ENCODE measurements around the gene CITED2. TPM values are rescaled to one million over a fixed set of nuclear protein-coding genes. Genes with fewer than 3 reads are reported as not detected.

CITED2 gene
- total RNA-seq, 1 experiment from 2014 or later: 110 TPM

DNA sequence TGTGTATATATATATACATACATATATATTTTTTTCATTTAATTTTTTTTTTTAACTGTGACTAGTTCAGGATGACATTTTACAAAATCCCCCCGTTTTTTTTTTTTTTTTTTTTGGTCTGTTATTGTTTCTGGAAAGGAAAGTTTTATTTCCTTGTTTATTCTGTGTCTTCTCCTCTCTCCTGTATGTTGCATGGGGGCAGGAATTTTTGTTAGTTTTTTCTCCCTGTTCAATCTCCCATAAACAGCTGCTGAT, 50.2 kb downstream of the CITED2 start:
- H2BK20ac ChIP-seq (ENCODE audit: low read depth, low read length, poor library complexity, severe bottlenecking): no peak overlapping the region
- no peaks in the 10 kb centered on the region for H3K27me3 ChIP-seq (ENCODE audit: insufficient read depth, low read length)
- peak overlapping the region; percentile 76 for H2BK120ac ChIP-seq (ENCODE audit: low read depth, low read length, poor library complexity, severe bottlenecking)
- H3K27me3 Mint-ChIP-seq (ENCODE audit: low read depth): no peaks in the 10 kb centered on the region
- peaks cover 6 to 9% of the 10 kb centered on the region in 2 experiments for H3K4me1 Mint-ChIP-seq
- no peak overlapping the region for H3T11ph ChIP-seq (ENCODE audit: low read length)
- no peaks in the 10 kb centered on the region for H4K20me1 ChIP-seq (ENCODE audit: control insufficient read depth, insufficient read depth, insufficient read length)
- no peak overlapping the region for H2BK5ac ChIP-seq (ENCODE audit: insufficient read length, low read length)
- H3K4me3 Mint-ChIP-seq: no peak overlapping the region
- H3K56ac ChIP-seq (ENCODE audit: insufficient read length, low read depth, low read length): no peak overlapping the region
- H3K23ac ChIP-seq (ENCODE audit: insufficient read length, low read depth, low read length): no peak overlapping the region
- no peak overlapping the region for H3K27ac ChIP-seq (ENCODE audit: insufficient read length, low read depth, low read length)
- no peak overlapping the region for H3K27ac Mint-ChIP-seq
- H3K14ac ChIP-seq (ENCODE audit: insufficient read depth, low read length): no peak overlapping the region
- DNase-seq: no peak
- no peaks in the 10 kb centered on the region for H3K9me3 ChIP-seq (ENCODE audit: control insufficient read depth, low read depth, low read length)
- WGBS (ENCODE audit: extremely low coverage, insufficient read length, low lambda C conversion rate): no CpG with 5 or more reads among the region's 1 CpG
- no peak overlapping the region for H3K4me2 ChIP-seq (ENCODE audit: insufficient read depth, insufficient read length, low read length)
- no peak overlapping the region for H4K5ac ChIP-seq (ENCODE audit: insufficient read length, low read depth, low read length)
- H3K4ac ChIP-seq (ENCODE audit: low read depth, low read length): no peak overlapping the region
- H2BK12ac ChIP-seq (ENCODE audit: insufficient read length, low read depth, low read length): no peak overlapping the region
- no peak overlapping the region for H4K91ac ChIP-seq (ENCODE audit: insufficient read length, low read depth, low read length)
- no peak overlapping the region for H3K18ac ChIP-seq (ENCODE audit: insufficient read length, low read depth, low read length)
- peaks cover 0 to 4% (median 2%) of the 10 kb centered on the region in 3 experiments; a peak in 5 of 7 replicates for H3K36me3 Mint-ChIP-seq (ENCODE audit: insufficient read depth in 1 of 3, low read depth in 3 of 3)
- H3K9ac ChIP-seq (ENCODE audit: extremely low read depth, insufficient read length, low read length): no peak overlapping the region
- H2AFZ ChIP-seq (ENCODE audit: low read length): no peak overlapping the region
- no peak overlapping the region for H2BK15ac ChIP-seq (ENCODE audit: low read depth, low read length)
- H3K4me1 ChIP-seq (ENCODE audit: insufficient read depth, low read length): peaks cover 3% of the 10 kb centered on the region; the same call in 1 of the 2 replicates
- H3K79me2 ChIP-seq (ENCODE audit: insufficient read depth, low read length): no peaks in the 10 kb centered on the region
- no peaks in the 10 kb centered on the region for H3K79me1 ChIP-seq (ENCODE audit: insufficient read depth, low read depth, low read length, poor library complexity, severe bottlenecking)
- no peak overlapping the region for H2AK5ac ChIP-seq (ENCODE audit: insufficient read length, low read length)
- H3K9me3 Mint-ChIP-seq: peaks cover 0 to 5% of the 10 kb centered on the region in 2 experiments; a peak in 1 of 5 replicates
- H3K23me2 ChIP-seq (ENCODE audit: insufficient read length, low read depth, low read length, poor library complexity, severe bottlenecking): no peaks in the 10 kb centered on the region
- H4K8ac ChIP-seq (replicated peaks; ENCODE audit: insufficient read length, low read depth, low read length): no peak overlapping the region
- TF ChIP-seq, protein P1, sequence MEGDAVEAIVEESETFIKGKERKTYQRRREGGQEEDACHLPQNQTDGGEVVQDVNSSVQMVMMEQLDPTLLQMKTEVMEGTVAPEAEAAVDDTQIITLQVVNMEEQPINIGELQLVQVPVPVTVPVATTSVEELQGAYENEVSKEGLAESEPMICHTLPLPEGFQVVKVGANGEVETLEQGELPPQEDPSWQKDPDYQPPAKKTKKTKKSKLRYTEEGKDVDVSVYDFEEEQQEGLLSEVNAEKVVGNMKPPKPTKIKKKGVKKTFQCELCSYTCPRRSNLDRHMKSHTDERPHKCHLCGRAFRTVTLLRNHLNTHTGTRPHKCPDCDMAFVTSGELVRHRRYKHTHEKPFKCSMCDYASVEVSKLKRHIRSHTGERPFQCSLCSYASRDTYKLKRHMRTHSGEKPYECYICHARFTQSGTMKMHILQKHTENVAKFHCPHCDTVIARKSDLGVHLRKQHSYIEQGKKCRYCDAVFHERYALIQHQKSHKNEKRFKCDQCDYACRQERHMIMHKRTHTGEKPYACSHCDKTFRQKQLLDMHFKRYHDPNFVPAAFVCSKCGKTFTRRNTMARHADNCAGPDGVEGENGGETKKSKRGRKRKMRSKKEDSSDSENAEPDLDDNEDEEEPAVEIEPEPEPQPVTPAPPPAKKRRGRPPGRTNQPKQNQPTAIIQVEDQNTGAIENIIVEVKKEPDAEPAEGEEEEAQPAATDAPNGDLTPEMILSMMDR (conservative IDR thresholded peaks at IDR 0.05): no peak
